Measurements from ENCODE around the gene DNLZ.

DNA sequence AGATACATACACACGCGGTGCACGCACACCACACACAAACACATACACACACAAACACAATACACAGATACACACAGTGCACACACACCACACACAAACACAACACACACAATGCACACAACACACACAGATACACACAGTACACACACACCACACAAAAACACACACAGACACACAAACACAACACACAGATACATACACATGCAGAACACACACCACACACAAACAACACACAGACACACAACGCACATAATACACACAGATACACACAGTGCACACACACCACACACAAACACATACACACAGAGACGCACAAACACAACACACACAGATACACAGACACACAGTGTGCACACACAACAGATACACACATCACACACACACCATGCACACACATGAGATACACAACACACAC is 53.7 kb downstream of the DNLZ start:
- no peak for TF ChIP-seq GATA2 (IDR thresholded peaks at IDR 0.05; ENCODE audit: low read depth, low read length)
- no peak for TF ChIP-seq GATA3 (IDR thresholded peaks at IDR 0.05; ENCODE audit: low read depth, low read length)

All from SH-SY5Y (cell line).